ENCODE results near the gene PLAAT2.

GRCh38 chr11:63589000-63589399 lies 25.8 kb upstream of the PLAAT2 start:
- TF ChIP-seq YY1 (IDR thresholded peaks at IDR 0.05; ENCODE audit: insufficient read depth, insufficient read length) (no peak), SUZ12 (IDR thresholded peaks at IDR 0.05; ENCODE audit: extremely low read depth, insufficient read depth, insufficient read length) (no peak)

Data from NT2/D1 (cell line).